Nephron progenitor cell (in vitro differentiated cells): ENCODE measurements around the gene LKAAEAR1.
A peak's percentile ranks its signal among the peaks of the same experiment; 100 is the strongest.

Experiments used
- DNase-seq: peaks from one replicate; pipeline ENCODE4 v3.0.0; 2021
- H3K27ac Mint-ChIP-seq: 2 replicates; pipeline ENCODE4 v1.8.0; 2021; ENCODE audit warnings: mild to moderate bottlenecking, moderate library complexity, mixed read lengths
- H3K27me3 Mint-ChIP-seq: 2 replicates; pipeline ENCODE4 v1.8.0; 2021; ENCODE audit warnings: mild to moderate bottlenecking, low read depth, mixed read lengths; ENCODE audit not compliant: poor library complexity
- H3K36me3 Mint-ChIP-seq: 2 replicates; pipeline ENCODE4 v1.8.0; 2021; ENCODE audit warnings: low read depth, mixed read lengths
- H3K4me1 Mint-ChIP-seq: 2 replicates; pipeline ENCODE4 v1.8.0; 2021; ENCODE audit warnings: mixed read lengths
- H3K4me3 Mint-ChIP-seq: 2 replicates; pipeline ENCODE4 v1.8.0; 2021; ENCODE audit warnings: mild to moderate bottlenecking, moderate library complexity, mixed read lengths
- H3K9me3 Mint-ChIP-seq: 2 replicates; pipeline ENCODE4 v1.8.0; 2021; ENCODE audit warnings: mild to moderate bottlenecking, moderate library complexity, mixed read lengths
- CTCF ChIP-seq: fragments of 200-600 bp; sonication (generic); IDR thresholded peaks from 2 replicates; pipeline ENCODE4 v1.5.0; 2021; ENCODE audit warnings: antibody characterized with exemption

Gene LKAAEAR1

GRCh38 chr20:64106981-64107735, 23.0 kb upstream of the LKAAEAR1 start, which contains the start of gene NPBWR2:
Gene NPBWR2, minus strand, starts transcription at chr20:64107565. Its CDS starts 734 bp downstream, at chr20:64106831.
- peaks cover 56% of the 10 kb centered on the region for H3K4me1 Mint-ChIP-seq
- peaks cover 20% of the 10 kb centered on the region for H3K27me3 Mint-ChIP-seq
- no peak for TF ChIP-seq CTCF
- peak within 1 kb of the TSS; percentile 76 for H3K27ac Mint-ChIP-seq
- no peak within 1 kb of the TSS for H3K4me3 Mint-ChIP-seq
- no peaks in the 10 kb centered on the region for H3K36me3 Mint-ChIP-seq
- H3K9me3 Mint-ChIP-seq, result no peaks in the 10 kb centered on the region
- no peak for DNase-seq

- H3K4me1 Mint-ChIP-seq, result peaks cover 50% of the 10 kb centered on the region
- no peaks in the 10 kb centered on the region for H3K9me3 Mint-ChIP-seq
- no peak overlapping the region for H3K4me3 Mint-ChIP-seq
- no peak for DNase-seq
- H3K36me3 Mint-ChIP-seq, result no peaks in the 10 kb centered on the region
- H3K27me3 Mint-ChIP-seq, result peaks cover 24% of the 10 kb centered on the region
- TF ChIP-seq CTCF, result no peak
- H3K27ac Mint-ChIP-seq, result peak overlapping the region; percentile 27
These were observed 22.3 kb upstream of the LKAAEAR1 start for GRCh38 chr20:64106435-64106961.

DNA sequence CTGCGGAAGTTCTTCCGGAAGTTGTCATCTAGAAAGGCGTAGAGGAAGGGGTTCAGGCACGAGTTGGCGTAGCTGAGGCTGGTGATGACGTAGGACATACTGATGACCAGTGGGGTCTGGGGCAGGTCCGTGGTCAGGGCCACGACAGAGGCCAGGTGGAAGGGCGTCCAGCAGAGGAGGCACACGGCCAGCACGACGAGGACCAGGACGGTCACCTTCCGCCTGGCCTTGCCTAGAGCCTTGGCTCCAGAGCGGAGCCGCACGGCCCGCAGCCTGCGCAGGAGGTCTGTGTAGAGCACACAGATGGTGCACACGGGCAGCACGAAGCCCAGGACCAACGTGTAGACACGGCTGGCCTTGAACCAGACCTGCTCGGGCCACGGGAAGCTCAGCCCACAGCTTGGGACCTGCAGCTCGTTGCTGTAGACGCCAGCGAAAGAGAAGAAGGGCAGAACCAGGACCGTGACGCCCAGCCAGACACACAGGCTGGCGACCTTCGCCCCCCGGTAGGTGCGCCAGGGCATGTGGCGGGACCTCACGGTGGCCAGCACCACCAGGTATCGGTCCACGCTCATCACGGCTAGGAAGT, 21.7 kb upstream of the LKAAEAR1 start:
- Mint-ChIP-seq H3K36me3 (no peaks in the 10 kb centered on the region), H3K27me3 (peaks cover 30% of the 10 kb centered on the region), H3K4me1 (peaks cover 46% of the 10 kb centered on the region), H3K4me3 (no peak overlapping the region), H3K27ac (no peak overlapping the region), H3K9me3 (no peaks in the 10 kb centered on the region)
- DNase-seq, result no peak
- TF ChIP-seq CTCF, result no peak

GRCh38 chr20:64104667-64105451, 20.7 kb upstream of the LKAAEAR1 start:
- H3K36me3 Mint-ChIP-seq, result no peaks in the 10 kb centered on the region
- no peak for TF ChIP-seq CTCF
- H3K27me3 Mint-ChIP-seq, result peaks cover 38% of the 10 kb centered on the region
- H3K4me3 Mint-ChIP-seq, result no peak overlapping the region
- no peak overlapping the region for H3K27ac Mint-ChIP-seq
- H3K9me3 Mint-ChIP-seq, result no peaks in the 10 kb centered on the region
- H3K4me1 Mint-ChIP-seq, result peaks cover 46% of the 10 kb centered on the region
- DNase-seq, result peak; percentile 1

DNA sequence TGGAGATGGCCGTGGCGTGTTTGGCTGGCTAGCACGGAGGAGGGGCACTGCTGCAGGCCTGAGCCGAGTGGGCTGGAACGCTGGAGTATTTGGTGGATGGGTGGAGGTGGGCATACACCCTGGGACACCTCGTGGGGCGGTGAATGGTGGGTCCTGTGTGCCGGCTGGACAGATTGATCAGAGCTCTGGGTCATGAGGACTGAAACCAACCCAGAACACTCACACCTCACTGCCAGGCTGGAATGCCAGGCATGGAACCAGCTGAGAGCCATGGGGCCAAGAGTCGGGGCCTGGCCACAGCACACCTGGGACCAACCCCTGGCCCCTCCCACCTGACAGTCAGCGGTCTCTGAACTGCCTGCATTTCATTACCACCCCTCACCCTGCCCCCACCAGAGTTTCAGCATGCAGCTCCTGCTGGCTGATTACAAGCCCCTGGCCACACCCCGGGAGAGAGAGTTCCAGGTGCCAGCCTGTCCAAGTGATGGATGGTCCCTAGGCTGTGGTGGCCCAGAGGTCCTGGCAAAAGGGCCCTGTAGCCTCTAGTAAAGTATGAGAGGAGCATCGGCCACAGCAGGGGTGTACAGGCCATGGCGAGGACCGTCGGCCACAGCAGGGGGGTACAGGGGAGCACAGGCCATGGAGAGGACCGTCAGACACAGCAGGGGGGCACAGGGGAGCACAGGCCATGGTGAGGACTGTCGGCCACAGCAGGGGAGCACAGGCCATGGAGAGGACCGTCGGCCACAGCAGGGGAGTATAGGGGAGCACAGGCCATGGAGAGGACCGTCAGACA, 19.9 kb upstream of the LKAAEAR1 start:
- Mint-ChIP-seq H3K27me3 (peaks cover 38% of the 10 kb centered on the region), H3K9me3 (no peaks in the 10 kb centered on the region), H3K36me3 (no peaks in the 10 kb centered on the region), H3K4me3 (no peak overlapping the region), H3K4me1 (peaks cover 46% of the 10 kb centered on the region), H3K27ac (no peak overlapping the region)
- peak; percentile 20 for DNase-seq
- TF ChIP-seq CTCF, result no peak
